Muscle layer of colon (tissue), 2 donors: ENCODE results near the gene STON2.
"Not testable (repeated sequence)": the region's sequence is repeated elsewhere in the genome, so short reads cannot be mapped to it uniquely, and the experiment has no call there.

ENCODE experiments used
- H3K27ac ChIP-seq: one replicate; pipeline ENCODE4 v1.7.0; 2013; ENCODE audit warnings: low read depth, mild to moderate bottlenecking, low read length, moderate library complexity
- H3K27me3 ChIP-seq, 2 donors: one replicate each; pipeline ENCODE4 v1.7.0; 2013; ENCODE audit warnings: low read length in 2 of 2, mild to moderate bottlenecking in 2 of 2; ENCODE audit not compliant: insufficient read depth in 2 of 2, control insufficient read depth in 1 of 2
- H3K36me3 ChIP-seq: one replicate; pipeline ENCODE4 v1.7.0; 2013; ENCODE audit warnings: mild to moderate bottlenecking, low read length; ENCODE audit not compliant: insufficient read depth
- H3K4me1 ChIP-seq: one replicate; pipeline ENCODE4 v1.7.0; 2013; ENCODE audit warnings: mild to moderate bottlenecking, low read length; ENCODE audit not compliant: insufficient read depth
- H3K4me3 ChIP-seq, 2 donors: one replicate each; pipeline ENCODE4 v1.7.0; 2013; ENCODE audit warnings: low read length in 2 of 2, low read depth in 1 of 2, mild to moderate bottlenecking in 1 of 2, moderate library complexity in 1 of 2
- H3K9ac ChIP-seq: one replicate; pipeline ENCODE4 v1.7.0; 2013; ENCODE audit warnings: low read length
- H3K9me3 ChIP-seq: one replicate; pipeline ENCODE4 v1.7.0; 2013; ENCODE audit warnings: mild to moderate bottlenecking, low read length
- donor health status: abdominal sarcoma.
- donor health status: Adenocarcinoma of cecum.

The STON2 gene

DNA sequence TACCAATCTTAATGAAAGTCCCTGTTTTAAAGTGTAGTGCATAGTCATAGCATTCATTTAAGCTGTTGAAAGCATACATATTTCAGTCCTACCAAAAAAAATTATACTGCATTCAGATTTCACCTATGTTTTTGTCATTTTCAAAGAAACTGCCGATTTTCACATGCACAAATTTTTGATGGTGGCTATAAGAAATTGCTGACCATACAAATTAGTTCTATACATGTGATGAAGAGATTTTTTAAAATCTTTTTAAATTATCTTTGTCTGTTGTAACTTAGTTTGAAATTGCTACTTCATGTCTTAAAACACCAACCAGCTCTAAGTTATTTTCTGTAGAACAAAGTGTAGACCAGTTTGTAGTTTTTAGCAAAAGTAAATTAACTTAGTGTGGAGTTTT is 175.9 kb downstream of the STON2 start:
- Histone ChIP-seq H3K4me1 (peaks cover 8% of the 10 kb centered on the region), H3K27me3 (no peaks in the 10 kb centered on the region), H3K27ac (no peak overlapping the region), H3K4me3 (no peak overlapping the region), H3K9ac (no peak overlapping the region), H3K9me3 (no peaks in the 10 kb centered on the region), H3K36me3 (no peaks in the 10 kb centered on the region)

- not testable (repeated sequence) for H3K36me3 ChIP-seq, H3K4me3 ChIP-seq, H3K27ac ChIP-seq, H3K9ac ChIP-seq, H3K9me3 ChIP-seq, H3K4me1 ChIP-seq, H3K27me3 ChIP-seq
Observed at GRCh38 chr14:81223788-81224187, 176.3 kb downstream of the STON2 start.

GRCh38 chr14:81222691-81223090 is 177.4 kb downstream of the STON2 start:
- Histone ChIP-seq H3K27ac (no peak overlapping the region), H3K27me3 (no peaks in the 10 kb centered on the region), H3K4me1 (peaks cover 16% of the 10 kb centered on the region), H3K9ac (no peak overlapping the region), H3K36me3 (no peaks in the 10 kb centered on the region), H3K4me3 (no peak overlapping the region), H3K9me3 (no peaks in the 10 kb centered on the region)

GRCh38 chr14:81222126-81222525 is 178.0 kb downstream of the STON2 start:
- H3K9me3 ChIP-seq: no peaks in the 10 kb centered on the region
- H3K4me1 ChIP-seq: peaks cover 22% of the 10 kb centered on the region
- H3K9ac ChIP-seq: no peak overlapping the region
- H3K36me3 ChIP-seq: no peaks in the 10 kb centered on the region
- H3K27me3 ChIP-seq: no peaks in the 10 kb centered on the region
- H3K27ac ChIP-seq: peak overlapping the region; percentile 96
- H3K4me3 ChIP-seq: peak overlapping the region in 1 of 2 donors; percentile 84

GRCh38 chr14:81221579-81222102 is 178.5 kb downstream of the STON2 start:
- peak overlapping the region; percentile 96 for H3K27ac ChIP-seq

GRCh38 chr14:81220830-81221578 is 179.1 kb downstream of the STON2 start, which contains the start of gene GTF2A1:
Gene GTF2A1 (minus strand): TSS chr14:81220959. CDS start chr14:81220518, 441 bp downstream.
- Histone ChIP-seq H3K27me3 (no peaks in the 10 kb centered on the region), H3K4me3 (peak within 1 kb of the TSS; percentile 79 to 96), H3K4me1 (peaks cover 27% of the 10 kb centered on the region), H3K9me3 (no peaks in the 10 kb centered on the region), H3K36me3 (no peaks in the 10 kb centered on the region), H3K27ac (peak within 1 kb of the TSS; percentile 99), H3K9ac (peak within 1 kb of the TSS; percentile 100)

More at GRCh38 chr14:81221579-81222102, 178.5 kb downstream of the STON2 start:
- Histone ChIP-seq H3K4me3 (peak overlapping the region; percentile 67 to 84), H3K9ac (peak overlapping the region; percentile 91), H3K4me1 (peaks cover 26% of the 10 kb centered on the region), H3K36me3 (no peaks in the 10 kb centered on the region), H3K9me3 (no peaks in the 10 kb centered on the region), H3K27me3 (no peaks in the 10 kb centered on the region)

DNA sequence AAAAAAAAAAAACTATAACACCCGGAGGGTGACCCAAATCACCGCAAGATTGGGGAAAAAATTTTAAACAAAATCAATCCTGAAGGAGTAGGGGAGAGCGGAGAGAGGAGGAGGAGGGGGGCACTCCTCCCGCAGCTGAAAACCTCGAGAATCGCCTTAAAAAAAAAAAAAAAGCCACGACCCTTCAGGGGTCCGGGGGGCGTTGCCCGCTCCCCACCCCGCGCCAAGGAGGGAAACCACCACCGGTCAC is 179.6 kb downstream of the STON2 start:
- Histone ChIP-seq H3K27me3 (no peaks in the 10 kb centered on the region), H3K36me3 (no peaks in the 10 kb centered on the region), H3K4me3 (peak overlapping the region; percentile 75 to 88), H3K9me3 (no peaks in the 10 kb centered on the region), H3K4me1 (peaks cover 27% of the 10 kb centered on the region), H3K9ac (peak overlapping the region; percentile 96), H3K27ac (peak overlapping the region; percentile 68)

DNA sequence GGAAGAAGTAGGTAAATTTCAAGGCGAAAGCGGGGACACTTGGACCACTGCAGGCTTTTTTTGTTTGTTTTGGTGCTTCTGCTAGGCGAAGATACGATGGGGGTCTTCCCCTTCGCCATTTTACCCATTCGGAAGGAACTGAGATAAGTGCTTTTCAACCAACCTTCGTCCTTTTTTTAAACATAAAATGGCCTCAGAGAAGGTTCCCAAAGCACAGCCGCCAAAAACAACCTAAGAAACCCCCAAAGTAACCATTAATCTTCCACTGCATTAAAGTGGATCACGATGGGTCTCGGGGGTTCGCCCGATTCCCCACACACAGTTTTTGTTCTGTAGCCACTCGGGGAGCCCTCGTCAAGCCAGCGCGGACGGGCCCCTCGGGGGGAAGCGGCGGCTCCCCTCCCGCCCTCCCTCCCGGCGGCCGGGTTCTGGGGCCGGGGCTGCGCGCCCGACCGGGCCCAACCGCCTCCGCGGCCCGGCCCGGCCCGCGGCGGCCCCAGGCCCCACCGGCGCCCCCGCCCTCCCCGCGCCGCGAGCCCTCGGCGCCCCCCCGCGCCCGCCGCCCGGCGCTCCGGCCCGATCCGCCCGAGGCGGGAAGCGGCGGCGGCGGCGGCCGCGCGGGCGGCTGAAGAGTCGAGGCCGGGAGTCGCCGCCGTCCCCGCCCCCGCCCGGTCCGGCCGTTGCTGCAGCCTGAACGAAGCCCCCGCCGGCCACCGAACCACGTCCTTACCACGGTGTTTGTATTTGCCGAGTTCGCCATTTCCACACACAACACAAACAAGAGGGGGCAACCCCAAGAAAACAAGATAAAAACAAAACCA is 180.2 kb downstream of the STON2 start:
- Histone ChIP-seq H3K9ac (peak overlapping the region; percentile 100), H3K36me3 (peaks cover 4% of the 10 kb centered on the region), H3K4me3 (peak overlapping the region; percentile 79 to 96), H3K27me3 (no peaks in the 10 kb centered on the region), H3K9me3 (no peaks in the 10 kb centered on the region), H3K27ac (peak overlapping the region; percentile 99), H3K4me1 (peaks cover 27% of the 10 kb centered on the region)

- H3K27me3 ChIP-seq: no peaks in the 10 kb centered on the region
- H3K4me3 ChIP-seq: peak overlapping the region; percentile 79 to 96
- peaks cover 27% of the 10 kb centered on the region for H3K4me1 ChIP-seq
- no peaks in the 10 kb centered on the region for H3K9me3 ChIP-seq
- peaks cover 6% of the 10 kb centered on the region for H3K36me3 ChIP-seq
- H3K9ac ChIP-seq: peak overlapping the region; percentile 100
- peak overlapping the region; percentile 99 for H3K27ac ChIP-seq
Observed at GRCh38 chr14:81219210-81219758, 180.8 kb downstream of the STON2 start.

DNA sequence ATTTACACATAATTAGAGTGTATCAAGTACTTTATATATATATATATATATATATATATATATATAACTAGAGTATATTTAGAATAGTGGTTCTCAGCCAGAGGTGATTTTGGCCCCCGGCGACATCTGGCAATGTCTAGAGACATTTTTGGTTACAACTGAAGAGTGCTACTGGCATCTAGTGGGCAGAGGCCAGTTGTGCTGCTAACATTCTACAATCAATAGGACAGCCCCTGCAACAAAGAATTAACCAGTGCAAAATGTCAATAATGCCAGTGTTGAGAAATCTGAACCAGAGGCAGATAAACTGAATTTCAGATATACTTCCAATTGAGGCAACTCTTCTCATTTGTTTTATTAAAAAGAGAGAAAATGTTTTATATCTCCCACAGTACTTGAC is 188.3 kb downstream of the STON2 start:
- Histone ChIP-seq H3K27ac (no peak overlapping the region), H3K4me3 (no peak overlapping the region), H3K9ac (no peak overlapping the region), H3K4me1 (peaks cover 12% of the 10 kb centered on the region), H3K36me3 (peaks cover 15% of the 10 kb centered on the region), H3K27me3 (no peaks in the 10 kb centered on the region), H3K9me3 (no peaks in the 10 kb centered on the region)
